Effector CD8-positive, alpha-beta T cell (primary cell): ENCODE measurements around the gene LHX4.

Source experiments
- DNase-seq: peaks from one replicate; lab custom pipeline; 2025; lab: John Stamatoyannopoulos, UW

LHX4 gene

GRCh38 chr1:180299479-180300221, 69.6 kb downstream of the LHX4 start:
- no peak for DNase-seq

- DNase-seq = no peak
Observed at GRCh38 chr1:180301135-180301742, 71.2 kb downstream of the LHX4 start.

- DNase-seq = no peak
Observed at GRCh38 chr1:180309338-180309737, 79.3 kb downstream of the LHX4 start.

GRCh38 chr1:180310095-180310494, 80.0 kb downstream of the LHX4 start:
- DNase-seq = no peak

- DNase-seq = no peak
Observed at GRCh38 chr1:180311011-180311730, 81.1 kb downstream of the LHX4 start.

DNA sequence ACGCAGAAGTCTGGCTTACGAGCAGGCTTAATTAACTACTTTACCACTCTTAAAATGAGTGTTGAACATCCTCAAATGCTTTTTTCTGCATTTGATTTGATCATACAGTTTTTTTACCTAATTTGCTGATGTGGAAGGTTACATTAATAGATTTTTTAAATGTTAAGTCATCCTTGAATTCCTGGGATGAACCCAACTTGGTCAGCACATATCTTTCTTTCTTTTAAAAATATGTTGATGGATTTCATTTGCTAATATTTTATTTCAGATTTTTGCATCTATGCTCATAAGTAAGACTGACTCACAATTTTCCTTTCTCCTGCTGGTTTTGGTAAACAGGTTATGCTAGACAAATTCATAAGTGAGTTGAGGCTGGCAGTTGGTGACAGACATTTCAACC, 82.9 kb downstream of the LHX4 start:
- no peak for DNase-seq

DNA sequence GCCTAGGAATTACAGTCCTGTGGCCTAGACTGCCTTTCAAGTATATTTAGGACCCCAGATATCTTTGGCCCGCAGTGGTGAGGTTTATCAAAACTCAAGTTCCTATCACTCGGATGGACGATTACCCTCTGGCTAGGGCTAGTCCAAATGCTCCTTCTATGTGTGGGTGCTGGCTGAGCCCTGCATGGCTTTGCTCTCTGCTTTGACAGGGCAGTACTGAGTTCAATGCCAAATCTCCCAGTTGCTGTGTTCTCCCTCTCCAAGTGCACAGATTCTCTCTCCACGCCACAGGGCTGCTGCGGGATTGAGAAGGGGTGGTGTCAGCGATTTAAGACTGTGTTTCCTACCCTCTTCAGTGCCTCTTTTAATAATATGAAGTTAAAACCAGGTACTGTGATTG, 97.0 kb downstream of the LHX4 start:
- DNase-seq = no peak
